G401.6 (cell line): ENCODE results near the gene MARK4.
"Not testable (repeated sequence)": the region's sequence is repeated elsewhere in the genome, so short reads cannot be mapped to it uniquely, and the experiment has no call there.

Experiments used
- FAIRE-seq: peaks from 2 replicates; lab custom pipeline; 2012; peaks lifted over from hg19 to GRCh38; lab: Jason Lieb, UNC

MARK4 gene

DNA sequence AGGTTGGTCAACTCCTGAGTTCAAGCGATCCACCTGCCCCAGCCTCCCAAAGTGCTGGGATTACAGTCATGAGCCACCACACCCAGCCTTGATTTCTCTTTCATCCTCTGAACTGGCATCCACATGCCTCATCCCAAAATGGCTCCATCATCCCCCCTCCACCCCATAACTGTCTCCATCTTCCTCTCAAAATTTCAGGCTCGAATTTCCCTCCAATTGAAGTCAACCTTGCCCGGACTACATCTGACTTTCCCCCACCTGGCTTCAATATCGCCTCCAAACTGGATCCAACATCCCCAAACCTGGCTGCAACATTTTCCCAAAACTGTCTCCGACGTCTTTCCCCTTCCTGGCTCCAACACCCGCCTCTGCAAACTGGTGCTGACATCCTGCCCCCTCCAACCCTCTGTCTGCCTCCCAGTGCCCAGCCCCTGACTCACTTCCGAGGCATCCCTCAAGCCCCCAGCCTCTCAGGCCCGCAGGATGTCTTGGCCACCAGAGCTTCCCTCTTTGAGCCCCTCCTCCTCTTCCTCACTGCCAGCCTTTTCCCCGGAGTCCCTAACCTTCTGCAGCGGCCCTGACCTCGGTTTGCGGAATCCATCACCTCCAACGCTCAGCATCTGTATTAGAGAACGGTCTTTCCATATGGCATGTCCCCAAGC, 6.8 kb upstream of the MARK4 start:
- FAIRE-seq, result no peak

DNA sequence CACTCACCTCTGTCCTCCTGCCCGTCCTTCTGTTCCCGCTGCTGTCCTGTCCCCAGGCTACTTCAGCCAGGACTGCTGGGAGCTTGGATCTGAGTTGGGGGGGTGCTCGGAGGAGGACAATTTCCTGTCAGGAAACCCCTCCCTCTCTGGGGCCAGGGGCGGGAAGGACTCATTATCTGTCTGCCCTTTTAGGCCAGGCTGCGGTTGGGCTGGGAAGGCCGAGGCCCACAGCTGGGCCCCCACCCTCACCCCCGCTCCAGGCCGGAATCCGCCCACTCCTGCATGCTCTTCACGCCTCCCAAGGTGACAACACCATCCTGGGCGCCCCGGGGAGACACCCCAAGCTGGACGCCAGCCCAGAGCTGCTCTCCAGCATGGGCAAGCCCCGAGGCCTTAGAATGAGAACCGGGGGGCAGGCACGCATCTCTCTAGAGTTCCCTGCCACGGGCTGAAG, 5.7 kb upstream of the MARK4 start, which contains the start of gene EXOC3L2:
Gene EXOC3L2, minus strand, starts transcription at position 74 of the 454 bp plus-strand sequence. CDS start 6,362 bp downstream, outside the sequence.
- FAIRE-seq, result no peak

DNA sequence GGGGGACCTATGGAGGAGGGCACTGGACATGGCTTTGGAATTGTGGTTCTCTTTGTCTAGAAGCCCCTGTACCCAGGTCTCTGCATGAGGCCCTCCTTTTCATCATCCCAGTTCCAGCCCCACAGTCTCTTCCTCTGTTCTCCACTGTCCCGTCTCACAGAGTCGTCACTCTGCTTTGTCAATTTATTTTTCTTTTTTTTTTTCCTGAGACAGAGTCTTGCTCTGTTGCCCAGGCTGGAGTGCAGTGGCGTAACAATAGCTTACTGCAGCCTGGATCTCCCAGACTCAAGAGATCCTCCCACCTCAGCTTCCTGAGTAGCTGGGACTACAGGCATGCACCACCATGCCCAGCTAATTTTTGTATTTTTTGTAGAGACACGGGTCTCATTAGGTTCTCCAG, 5.2 kb upstream of the MARK4 start:
- FAIRE-seq, result no peak

DNA sequence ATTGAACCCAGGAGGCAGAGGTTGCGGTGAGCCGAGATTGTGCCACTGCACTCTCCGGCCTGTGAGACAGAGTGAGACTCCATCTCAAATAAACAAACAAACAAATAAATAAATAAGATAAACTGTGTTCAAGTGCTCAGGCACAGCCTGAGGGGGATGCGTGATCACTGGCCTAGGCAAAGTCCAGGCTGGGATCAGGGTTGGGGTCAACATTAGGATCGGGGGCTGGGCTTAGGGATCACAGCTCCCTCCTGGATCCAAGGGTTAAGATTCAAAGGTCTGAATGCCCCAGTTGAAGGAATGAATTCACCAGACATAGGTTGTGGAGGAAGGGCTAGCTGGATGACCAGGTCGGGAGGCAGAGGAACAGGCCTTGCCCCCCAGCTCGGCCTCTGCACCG, 3.9 kb upstream of the MARK4 start:
- FAIRE-seq, result no peak

DNA sequence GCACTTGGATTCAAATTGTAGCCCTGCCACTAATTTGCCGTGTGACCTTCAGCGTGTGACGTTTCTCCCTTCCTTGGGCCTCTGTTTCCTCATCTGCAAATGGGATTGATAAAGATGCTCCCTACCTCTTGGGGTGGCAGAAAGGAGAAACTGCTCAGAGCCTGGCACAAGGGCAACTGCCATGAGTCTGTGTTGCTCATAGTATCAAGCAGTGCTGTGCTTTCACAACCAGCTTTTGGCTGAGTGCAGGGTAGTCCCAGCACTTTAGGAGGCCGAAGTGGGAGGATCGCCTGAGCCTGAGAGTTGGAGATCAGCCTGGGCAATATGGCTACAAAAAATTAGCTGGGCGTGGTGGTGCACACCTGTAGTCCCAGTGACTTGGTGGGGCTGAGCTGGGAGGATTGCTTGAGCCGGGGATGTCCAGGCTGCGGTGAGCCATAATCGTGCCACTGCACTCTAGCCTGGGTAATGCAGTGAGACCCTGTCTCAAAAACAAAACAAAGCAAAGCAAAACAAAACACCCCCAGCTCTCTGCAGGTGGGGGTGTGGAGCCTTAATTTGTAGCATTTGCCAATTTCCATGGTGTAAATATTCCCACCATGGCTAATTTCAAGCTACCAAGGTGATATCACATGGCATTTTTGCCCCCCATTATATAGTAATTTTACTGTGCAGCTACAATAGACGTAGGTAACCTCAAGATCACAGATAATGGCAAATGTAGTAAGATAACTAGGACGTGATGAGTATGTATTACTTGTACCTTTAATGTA, 1.6 kb upstream of the MARK4 start:
- no peak for FAIRE-seq

DNA sequence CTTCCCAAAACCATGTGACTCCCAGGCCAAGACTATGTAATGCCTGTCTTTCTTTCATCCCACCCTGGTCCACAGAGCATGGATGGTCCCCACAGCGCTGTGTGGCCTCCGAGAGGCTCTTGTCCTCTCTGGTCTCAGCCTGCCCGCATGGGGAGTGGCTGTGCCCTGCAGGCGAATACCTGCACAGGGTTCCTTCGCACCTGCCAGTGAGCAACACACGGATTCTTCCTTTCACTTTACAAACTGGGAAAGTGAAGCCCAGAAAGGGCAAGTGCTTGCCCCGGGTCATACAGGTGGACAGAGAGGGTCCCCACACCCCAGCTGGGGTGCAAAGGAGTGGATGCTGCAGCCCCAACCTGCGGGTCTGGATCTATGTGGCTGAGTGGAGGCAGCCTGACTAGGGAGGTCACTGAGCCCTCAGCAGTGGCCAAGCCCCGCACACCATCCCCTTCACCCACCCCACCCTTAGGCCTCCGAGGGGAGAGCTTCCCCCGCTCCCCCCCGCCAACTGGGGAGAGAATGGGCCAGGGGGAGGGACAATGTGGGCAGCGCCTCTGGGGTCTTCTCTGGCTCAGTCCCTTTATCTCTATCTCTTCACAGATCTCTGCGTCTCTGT, 747 bp upstream of the MARK4 start:
- no peak for FAIRE-seq

DNA sequence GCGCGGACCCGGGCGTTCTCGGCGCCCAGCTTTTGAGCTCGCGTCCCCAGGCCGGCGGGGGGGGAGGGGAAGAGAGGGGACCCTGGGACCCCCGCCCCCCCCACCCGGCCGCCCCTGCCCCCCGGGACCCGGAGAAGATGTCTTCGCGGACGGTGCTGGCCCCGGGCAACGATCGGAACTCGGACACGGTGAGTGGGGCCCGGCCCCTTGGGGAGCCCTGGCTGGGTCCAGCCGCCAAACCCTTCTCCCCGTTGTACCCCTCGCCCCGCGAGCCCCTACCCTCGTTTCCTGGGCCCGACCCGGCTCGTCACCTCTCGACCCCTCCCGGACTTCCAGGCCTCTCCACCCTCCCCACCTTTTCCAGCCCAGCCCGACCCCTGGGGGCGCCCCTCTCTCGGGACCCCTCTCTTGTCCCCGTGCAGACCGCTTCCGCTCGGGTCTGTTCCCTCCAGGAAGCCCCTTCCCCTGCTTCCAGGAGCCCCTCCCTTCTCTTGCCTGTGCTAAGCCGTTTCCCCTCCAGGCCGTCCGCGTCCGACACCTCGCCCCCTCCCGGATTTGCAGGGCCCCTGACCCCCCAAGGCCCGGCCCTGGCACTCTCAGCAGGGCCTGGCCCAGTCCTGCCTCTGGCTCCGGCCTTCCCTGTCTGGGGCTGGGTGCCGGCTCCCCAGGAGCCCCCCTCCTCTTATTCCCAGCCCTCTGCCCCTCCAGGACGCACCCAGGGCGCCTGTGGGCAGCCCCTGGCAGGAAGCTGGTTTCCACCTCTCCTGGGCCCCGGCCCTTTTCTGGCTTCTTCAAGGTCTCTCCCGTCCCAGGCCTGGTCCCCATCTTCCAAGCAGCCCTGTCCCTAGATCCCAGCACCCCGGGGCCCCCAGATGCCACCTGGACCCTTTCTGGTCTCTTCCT, 632 bp downstream of the MARK4 start:
- FAIRE-seq, result no peak

DNA sequence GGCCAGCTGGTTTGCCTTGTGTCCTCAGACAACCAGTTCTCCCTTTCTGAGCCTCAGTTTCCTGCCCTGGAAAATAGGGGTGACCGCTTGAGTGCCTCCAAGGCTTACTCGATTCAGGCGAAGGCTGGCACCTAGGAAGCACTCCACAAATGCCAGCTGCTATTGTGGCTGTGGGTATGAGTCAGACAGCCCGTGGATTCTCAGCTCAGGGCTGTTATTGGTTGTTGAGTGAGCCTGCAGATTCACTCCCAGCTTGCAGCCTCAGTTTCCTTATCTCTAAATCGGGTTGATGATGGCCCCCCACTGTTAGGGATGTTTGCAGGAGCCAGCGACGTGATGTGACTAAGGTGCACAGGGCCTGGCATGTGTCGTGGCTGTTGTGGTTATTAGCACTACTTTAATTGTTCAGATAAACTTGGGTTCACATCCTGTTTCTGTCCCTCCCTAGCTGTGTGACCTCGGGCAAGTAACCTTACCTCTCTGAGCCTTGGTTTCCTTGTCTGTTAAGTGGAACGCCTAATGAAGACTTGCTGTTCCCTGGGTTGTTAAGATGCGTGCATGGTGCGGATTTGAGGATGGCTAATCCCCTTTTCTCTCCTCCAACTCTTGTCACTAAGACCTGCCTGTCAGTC, 2.4 kb downstream of the MARK4 start:
- FAIRE-seq, result no peak

DNA sequence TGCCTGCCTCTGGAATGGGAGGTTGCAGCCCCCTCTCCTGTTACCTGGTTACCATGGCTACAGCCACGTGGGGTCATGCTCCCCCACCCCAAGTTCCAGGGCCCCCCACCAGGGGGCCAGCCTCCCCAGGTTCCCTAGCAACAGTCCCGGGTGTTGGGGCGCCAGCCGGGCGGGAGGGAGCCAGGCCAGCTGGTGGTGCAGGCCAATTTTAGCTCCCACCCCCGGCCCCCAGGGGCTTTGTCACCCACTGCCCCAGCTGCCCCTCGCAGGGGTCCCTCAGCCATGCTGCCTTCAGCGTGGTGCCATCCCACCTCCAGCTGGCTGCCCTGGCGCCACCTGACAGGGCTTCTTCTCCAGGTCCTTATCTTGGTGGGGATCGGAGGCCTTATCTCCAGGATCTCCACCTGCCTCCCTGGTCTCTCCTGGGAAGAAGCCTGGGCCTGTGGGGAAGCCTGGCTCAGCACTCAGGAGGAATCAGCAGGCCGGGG, 3.0 kb downstream of the MARK4 start:
- no peak for FAIRE-seq

DNA sequence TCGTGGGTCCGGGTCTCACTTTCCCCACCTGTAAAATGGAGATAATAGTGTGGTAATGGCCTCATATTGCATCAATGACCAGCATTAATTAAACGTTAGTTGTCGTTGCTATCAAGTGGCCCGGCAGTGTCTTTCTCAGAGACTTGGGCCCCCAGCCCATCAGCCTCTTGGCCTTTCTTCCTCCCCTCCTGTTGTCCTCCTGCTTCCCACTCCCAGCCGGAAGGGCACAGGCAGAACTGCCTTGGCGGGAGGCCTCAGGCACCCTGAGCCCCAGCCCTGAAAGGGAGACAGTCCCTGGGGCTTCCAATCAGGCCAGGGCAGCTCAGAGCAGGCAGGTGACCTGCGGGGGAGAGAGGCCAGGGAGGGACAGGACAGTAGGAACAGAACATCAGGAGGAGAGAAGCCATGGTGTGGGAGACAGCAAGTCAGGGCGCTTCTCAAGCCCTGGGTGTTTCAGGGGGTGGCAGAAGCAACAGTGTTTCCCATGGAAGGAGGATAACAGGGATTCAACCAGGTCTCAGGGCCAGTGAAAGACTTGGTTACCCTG, 4.6 kb downstream of the MARK4 start:
- no peak for FAIRE-seq

DNA sequence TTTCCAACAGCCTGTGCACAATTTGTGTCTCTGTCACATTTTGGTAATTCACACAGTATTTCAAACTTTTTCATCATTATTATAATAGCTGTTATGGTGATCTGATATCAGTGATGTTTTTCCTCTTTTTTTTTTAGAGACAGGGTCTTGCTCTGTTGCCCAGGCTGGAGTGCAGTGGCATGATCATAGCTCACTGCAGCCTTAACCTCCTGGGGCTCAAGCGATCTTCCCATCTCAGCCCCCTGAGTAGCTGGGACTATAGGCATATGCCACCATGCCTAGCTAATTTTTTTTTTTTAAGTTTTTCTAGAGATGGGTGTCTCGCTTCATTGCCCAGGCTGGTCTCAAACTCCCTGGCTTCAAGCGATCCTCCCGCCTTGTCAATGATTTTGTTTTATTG, 5.8 kb downstream of the MARK4 start:
- FAIRE-seq, result no peak

DNA sequence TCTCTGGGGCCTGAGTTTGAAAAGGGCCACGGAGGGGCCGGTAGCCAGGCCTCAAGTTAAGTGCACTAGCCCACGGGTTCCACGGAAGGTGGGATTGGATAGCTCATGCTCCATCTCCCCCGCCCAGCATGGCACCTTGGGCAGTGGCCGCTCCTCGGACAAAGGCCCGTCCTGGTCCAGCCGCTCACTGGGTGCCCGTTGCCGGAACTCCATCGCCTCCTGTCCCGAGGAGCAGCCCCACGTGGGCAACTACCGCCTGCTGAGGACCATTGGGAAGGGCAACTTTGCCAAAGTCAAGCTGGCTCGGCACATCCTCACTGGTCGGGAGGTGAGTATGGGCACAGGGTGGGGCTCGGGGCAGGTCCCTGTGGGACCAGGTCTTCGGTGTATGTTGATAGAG, 7.8 kb downstream of the MARK4 start:
- FAIRE-seq, result no peak

DNA sequence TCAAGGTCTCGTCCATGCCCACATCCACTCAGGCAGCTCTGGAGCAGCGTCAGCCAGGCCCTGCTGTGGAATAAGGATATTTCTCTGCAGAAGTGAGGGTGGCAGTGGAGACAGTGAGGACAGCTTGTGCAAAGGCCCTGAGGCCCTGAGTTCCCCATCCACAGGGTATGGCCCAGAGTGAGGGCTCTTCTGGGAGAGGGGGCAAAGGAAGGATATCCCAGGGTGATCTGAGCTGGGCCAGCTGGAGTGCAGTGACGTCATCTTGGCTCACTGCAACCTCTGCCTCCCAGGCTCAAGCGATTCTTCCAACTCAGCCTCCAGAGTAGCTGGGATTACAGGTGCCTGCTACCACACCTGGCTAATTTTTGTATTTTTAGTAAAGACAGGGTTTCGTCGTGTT, 11.5 kb downstream of the MARK4 start:
- FAIRE-seq, result no peak

DNA sequence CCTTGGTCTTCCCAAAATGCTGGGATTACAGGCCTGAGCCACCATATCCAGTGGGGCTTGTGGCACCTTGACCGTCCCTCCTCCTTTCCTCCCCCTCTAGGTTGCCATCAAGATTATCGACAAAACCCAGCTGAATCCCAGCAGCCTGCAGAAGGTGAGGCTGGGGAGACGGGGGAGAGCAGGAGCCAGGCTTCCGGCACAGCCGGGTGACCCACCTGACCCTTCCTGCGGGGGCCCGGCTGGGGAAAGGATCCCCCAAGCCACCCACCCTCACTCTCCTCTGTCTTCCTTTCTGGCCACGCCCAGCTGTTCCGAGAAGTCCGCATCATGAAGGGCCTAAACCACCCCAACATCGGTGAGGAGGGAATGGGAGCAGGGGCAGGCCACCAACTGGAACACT, 11.9 kb downstream of the MARK4 start:
- no peak for FAIRE-seq

DNA sequence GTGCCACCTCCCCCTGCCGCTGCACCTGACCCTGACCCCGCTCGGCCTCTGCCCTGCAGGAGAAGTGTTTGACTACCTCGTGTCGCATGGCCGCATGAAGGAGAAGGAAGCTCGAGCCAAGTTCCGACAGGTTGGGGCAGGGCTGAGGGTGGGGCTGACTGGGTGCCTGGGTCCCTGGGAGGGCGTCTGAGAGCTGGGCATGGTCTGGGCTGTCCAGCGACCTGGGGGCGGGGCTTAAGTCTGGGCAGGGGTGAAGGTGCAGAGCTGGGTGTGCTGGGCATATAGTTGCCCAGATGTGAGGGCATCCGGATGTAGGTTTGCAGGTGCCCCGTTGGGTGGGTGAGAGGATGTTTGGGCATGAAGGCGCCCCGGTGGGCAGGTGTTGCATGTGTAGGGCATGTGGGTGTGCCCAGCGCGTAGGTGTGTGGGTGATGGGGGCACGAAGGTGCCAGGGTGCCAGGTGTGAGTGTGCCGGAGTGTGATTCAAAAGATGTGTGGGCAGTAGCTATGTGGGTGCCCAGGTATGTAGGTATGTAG, 13.8 kb downstream of the MARK4 start:
- FAIRE-seq, result no peak

DNA sequence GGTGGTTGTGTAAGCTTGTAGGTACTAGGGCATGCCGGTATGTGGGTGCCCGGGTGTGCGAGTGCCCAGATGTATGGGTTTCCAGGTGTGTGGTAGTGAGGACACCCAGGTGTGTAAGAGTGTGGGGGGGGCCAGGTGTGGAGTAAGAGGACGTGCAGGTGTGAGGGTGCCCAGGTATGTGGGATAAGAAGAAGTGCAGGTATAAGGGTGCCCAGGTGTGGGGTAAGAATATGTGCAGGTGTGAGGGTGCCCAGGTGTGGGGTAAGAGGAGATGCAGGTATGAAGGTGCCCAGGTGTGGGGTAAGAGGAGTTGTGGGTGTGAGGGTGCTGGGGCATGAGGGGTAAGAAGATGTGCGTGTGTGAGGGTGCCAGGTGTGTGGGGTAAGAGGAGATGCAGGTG, 14.3 kb downstream of the MARK4 start:
- FAIRE-seq, result no peak

DNA sequence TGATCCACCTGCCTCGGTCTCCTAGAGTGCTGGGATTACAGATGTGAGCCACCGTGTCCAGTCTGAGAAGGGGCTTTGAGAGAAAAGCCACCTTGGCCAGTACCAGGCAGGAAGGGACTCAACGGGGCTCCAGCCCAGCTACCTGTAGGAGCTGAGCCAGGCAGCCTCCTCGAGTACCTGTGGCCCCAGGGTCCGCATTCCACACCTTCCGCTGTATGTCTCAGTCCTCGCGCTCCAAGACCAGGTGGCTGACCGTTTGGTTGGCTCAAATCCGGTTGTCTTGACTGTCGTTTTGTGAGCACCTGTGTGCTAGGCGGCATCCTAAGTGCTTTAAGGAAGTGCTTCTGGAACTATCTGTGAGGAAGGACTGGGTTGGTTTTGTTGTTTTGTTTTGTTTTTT, 16.2 kb downstream of the MARK4 start:
- no peak for FAIRE-seq

DNA sequence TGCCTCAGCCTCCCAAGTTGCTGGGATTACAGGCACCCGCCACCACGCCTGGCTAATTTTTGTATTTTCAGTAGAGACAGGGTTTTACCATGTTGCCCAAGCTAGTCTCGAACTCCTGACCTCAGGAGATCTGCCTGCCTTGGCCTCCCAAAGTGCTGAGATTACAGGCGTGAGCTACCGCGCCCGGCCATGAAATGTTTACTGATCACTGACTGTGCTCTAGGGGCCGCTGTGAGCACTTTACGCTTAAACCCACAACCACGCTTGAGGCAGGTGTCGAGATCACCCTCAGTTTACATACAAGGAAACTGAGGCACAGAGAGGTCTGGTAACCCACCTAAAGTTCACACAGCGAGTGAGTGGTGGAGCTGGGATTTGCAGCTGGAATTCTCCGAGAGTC, 18.9 kb downstream of the MARK4 start:
- not testable (repeated sequence) for FAIRE-seq

DNA sequence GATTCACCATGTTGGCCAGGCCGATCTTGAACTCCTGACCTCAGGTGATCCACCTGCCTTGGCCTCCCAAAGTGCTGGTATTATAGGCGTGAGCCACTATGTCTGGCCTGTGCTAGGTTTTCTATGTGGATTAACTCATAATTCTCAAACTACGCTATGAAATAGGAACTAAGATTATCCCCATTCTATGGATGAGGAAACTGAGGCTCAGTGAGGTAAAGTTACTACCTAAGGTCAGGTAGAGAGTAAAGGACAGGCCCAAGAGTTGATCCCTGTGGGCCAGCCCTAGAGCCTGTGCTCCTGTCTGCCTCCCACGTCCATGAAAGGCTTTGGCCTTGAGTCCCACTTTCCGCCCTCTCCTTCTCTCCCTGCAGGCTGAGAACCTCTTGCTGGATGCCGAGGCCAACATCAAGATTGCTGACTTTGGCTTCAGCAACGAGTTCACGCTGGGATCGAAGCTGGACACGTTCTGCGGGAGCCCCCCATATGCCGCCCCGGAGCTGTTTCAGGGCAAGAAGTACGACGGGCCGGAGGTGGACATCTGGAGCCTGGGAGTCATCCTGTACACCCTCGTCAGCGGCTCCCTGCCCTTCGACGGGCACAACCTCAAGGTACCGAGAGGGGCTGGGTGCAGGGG, 20.1 kb downstream of the MARK4 start:
- FAIRE-seq, result no peak

DNA sequence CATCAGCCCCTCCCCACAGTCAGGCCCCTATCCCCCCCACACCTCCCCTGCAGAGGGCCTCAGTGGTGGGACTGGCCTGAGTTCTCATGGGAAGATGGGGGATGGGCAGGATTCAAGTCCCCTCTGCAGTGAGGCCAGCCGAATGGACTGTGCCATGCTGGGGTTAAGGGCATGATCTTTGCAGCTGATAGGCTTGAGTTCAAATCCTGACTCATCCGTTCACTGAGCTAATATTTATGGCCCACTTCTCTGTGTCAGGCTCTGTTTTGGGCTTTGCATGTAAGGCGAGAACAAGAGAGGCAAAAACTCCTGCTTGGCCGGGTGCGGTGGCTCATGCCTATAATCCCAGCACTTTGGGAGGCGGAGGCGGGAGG, 20.7 kb downstream of the MARK4 start:
- FAIRE-seq, result no peak

DNA sequence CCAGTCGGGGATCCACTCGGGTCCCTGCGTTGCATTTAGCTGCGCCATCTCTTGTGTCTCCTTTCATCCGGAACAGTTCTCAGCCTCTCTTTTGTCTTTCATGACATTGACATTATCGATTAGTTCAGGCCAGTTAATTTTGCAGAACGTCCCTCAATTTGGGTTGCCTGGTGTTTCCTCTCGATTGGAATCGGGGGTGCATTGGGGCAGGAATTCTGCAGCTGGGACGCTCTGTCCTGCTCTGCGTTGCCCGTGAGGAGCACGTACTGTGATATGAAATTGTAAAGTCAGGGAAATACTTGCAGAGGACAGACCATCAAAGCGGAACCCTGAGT, 22.4 kb downstream of the MARK4 start:
- no peak for FAIRE-seq
